HepG2 (cell line): ENCODE data around the gene HLCS.

Experiments used
- POGZ ChIP-seq: sonication (generic); formaldehyde crosslinking; IDR thresholded peaks from 2 replicates; pipeline ENCODE4 v1.4.0; 2020; ENCODE audit warnings: mild to moderate bottlenecking, missing genetic modification reagents
- ZNF792 ChIP-seq: IDR thresholded peaks from 2 replicates; pipeline ENCODE4 v1.6.1; 2016
- TF ChIP-seq, protein P1 (sequence below): sonication (generic); formaldehyde crosslinking; conservative IDR thresholded peaks from 2 replicates; pipeline ENCODE4 v1.5.0; 2020; ENCODE audit warnings: missing genetic modification reagents

DNA sequence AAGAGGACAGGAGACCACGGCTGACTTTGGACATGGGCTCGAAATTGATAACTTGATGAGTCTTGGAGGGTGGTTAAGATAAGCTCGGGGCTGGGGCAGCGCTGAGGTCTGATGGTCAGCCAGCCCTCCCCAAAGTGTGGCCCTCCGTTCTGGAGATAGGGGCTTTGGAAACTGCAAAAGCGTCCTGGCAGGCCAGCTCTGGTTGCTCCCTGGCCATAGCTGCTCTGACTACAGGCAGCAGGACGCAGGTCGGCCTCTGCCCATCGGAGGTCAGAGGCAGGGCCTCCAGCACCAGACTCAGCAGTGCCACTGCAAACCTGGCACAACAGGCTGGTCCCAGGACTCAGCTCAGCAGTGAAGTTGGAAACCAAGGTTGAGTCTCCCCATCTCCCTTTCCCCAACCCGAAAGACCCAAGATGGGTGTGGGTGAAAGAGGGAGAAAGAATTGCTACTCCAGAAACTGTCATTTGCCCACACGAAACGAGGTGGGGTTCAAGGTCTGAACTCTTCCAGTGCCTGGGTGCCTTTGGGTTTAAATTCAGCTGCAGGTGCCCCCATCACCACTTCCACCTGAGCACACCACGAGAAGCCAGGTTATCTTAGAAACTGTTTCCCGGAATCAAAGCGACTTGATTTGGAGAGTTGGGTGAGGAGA is 262.7 kb downstream of the HLCS start:
- TF ChIP-seq ZNF792 (CRISPR knock-in tag) (no peak), POGZ (no peak)
- TF ChIP-seq, protein P1, sequence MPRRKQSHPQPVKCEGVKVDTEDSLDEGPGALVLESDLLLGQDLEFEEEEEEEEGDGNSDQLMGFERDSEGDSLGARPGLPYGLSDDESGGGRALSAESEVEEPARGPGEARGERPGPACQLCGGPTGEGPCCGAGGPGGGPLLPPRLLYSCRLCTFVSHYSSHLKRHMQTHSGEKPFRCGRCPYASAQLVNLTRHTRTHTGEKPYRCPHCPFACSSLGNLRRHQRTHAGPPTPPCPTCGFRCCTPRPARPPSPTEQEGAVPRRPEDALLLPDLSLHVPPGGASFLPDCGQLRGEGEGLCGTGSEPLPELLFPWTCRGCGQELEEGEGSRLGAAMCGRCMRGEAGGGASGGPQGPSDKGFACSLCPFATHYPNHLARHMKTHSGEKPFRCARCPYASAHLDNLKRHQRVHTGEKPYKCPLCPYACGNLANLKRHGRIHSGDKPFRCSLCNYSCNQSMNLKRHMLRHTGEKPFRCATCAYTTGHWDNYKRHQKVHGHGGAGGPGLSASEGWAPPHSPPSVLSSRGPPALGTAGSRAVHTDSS: no peak
